ENCODE measurements around the gene MBLAC1. TPM values are rescaled to one million over a fixed set of nuclear protein-coding genes. Genes with fewer than 3 reads are reported as not detected.
A peak's percentile ranks its signal among the peaks of the same experiment; 100 is the strongest.

The MBLAC1 gene
- total and polyA plus RNA-seq, 10 of the 15 experiments (the other 5 are each of a cell fraction or from before 2014, with no cell fraction given) = 0.24 to 3.2 (median 1.8) TPM; not detected in 1

DNA sequence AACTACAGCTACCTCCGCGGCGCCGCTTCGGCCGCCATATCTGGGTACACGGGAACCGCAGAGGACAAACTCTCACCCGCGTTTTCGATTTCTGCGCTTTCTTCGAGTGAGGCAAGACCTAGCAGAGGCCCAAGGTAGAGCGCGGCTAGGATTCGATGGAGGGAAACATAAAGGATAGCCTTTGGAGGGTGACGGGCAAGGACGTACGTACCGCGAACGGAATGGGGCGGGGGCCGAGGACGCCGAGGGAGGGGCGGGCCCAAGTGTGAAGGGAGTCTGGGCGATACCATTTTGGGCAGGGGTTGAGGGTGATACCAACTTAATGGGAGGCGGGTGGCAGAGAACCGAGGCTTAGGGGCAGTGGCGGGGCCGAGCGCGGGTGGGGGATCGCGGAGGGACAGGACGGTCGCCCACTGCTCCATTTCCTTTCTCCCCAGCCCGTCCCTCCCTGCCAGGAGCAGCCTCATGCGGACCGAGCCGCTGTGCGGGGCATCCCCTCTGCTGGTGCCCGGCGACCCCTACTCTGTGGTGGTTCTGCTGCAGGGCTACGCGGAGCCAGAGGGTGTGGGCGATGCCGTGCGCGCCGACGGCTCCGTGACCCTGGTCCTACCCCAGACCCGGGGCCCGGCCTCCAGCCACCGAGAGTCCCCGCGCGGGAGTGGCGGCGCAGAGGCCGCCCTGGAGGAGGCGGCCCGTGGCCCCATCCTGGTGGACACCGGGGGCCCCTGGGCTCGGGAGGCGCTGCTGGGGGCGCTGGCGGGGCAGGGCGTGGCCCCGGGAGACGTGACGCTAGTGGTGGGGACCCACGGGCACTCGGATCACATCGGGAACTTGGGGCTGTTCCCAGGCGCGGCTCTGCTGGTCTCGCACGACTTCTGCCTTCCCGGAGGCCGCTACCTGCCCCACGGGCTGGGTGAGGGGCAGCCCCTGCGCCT, at the start of gene MBLAC1 (continued):
- TF ChIP-seq NFIC (IDR thresholded peaks at IDR 0.05; ENCODE audit: low read depth, low read length) = 0 out of 2 replicates have a peak, but pooled peaks have one; percentile 26
- TF ChIP-seq FOS (IDR thresholded peaks at IDR 0.05; ENCODE audit: borderline replicate concordance, extremely low read depth, insufficient read length) = no peak
- TF ChIP-seq ELK1 (IDR thresholded peaks at IDR 0.05; ENCODE audit: low read depth, low read length) = no peak
- TF ChIP-seq SRF (IDR thresholded peaks at IDR 0.05; ENCODE audit: low read depth in 2 of 2, low read length in 2 of 2) = no peak
- peak in 1 of 2 experiments; percentile 29; a peak in 1 of 4 replicates for TF ChIP-seq IKZF2 (IDR thresholded peaks at IDR 0.05)
- TF ChIP-seq SMAD1 (IDR thresholded peaks at IDR 0.05; ENCODE audit: low read depth, partially characterized antibody) = no peak
- peak; percentile 75 for TF ChIP-seq SMARCA5 (IDR thresholded peaks at IDR 0.05)
- peak; percentile 94 to 95 for TF ChIP-seq BHLHE40 (IDR thresholded peaks at IDR 0.05; ENCODE audit: borderline replicate concordance in 1 of 2, low read depth in 2 of 2, low read length in 1 of 2)
- TF ChIP-seq ATF7 (IDR thresholded peaks at IDR 0.05; ENCODE audit: low read depth) = peak; percentile 99
- TF ChIP-seq NRF1 (conservative IDR thresholded peaks at IDR 0.05; ENCODE audit: low read depth, low read length) = no peak
- TF ChIP-seq YY1 (IDR thresholded peaks at IDR 0.05; ENCODE audit: low read depth, low read length) = peak; percentile 96
- no peak for TF ChIP-seq HDAC2 (IDR thresholded peaks at IDR 0.05)
- TF ChIP-seq CBFB (IDR thresholded peaks at IDR 0.05; ENCODE audit: low read depth) = peak; percentile 88
- TF ChIP-seq NBN (IDR thresholded peaks at IDR 0.05) = peak; percentile 86
- TF ChIP-seq BRCA1 (IDR thresholded peaks at IDR 0.05; ENCODE audit: low read depth, low read length) = no peak
- TF ChIP-seq IKZF1 (conservative IDR thresholded peaks at IDR 0.05) = peak; percentile 77
- peak; percentile 91 for TF ChIP-seq POLR2AphosphoS5 (IDR thresholded peaks at IDR 0.05; ENCODE audit: low read length)
- peak; percentile 55; the same call in 1 of the 2 replicates for TF ChIP-seq ZBTB40 (IDR thresholded peaks at IDR 0.05; ENCODE audit: borderline replicate concordance)
- TF ChIP-seq TAF1 (IDR thresholded peaks at IDR 0.05; ENCODE audit: borderline replicate concordance, low read depth, low read length) = no peak; the same call in 1 of the 2 replicates
- peak; percentile 63; the same call in 1 of the 2 replicates for TF ChIP-seq BACH1 (IDR thresholded peaks at IDR 0.05; ENCODE audit: borderline replicate concordance)
- peak; percentile 83; the same call in 1 of the 2 replicates for TF ChIP-seq GATAD2B (conservative IDR thresholded peaks at IDR 0.05; ENCODE audit: low read depth)
- TF ChIP-seq POLR2AphosphoS2 (IDR thresholded peaks at IDR 0.05; ENCODE audit: low read depth, low read length) = peak; percentile 86
- peak; percentile 76; the same call in 1 of the 2 replicates for TF ChIP-seq ZBED1 (IDR thresholded peaks at IDR 0.05; ENCODE audit: borderline replicate concordance)
- TF ChIP-seq HSF1 (IDR thresholded peaks at IDR 0.05; ENCODE audit: low read depth, low read length) = no peak
- peak; percentile 96 for TF ChIP-seq PML (IDR thresholded peaks at IDR 0.05; ENCODE audit: low read length)

Measured in GM12878 (cell line).